ENCODE data around the gene RNF187. TPM values are rescaled to one million over a fixed set of nuclear protein-coding genes. Genes with fewer than 3 reads are reported as not detected.

RNF187 gene
- total RNA-seq, 1 donor from 2014 or later: 153 TPM

GRCh38 chr1:228544021-228544850 is 57.1 kb downstream of the RNF187 start:
- Mint-ChIP-seq H3K27ac (ENCODE audit: unreplicated experiment) (no peak overlapping the region), H3K27me3 (ENCODE audit: unreplicated experiment) (peaks cover 5% of the 10 kb centered on the region), H3K36me3 (ENCODE audit: low read depth, unreplicated experiment) (no peaks in the 10 kb centered on the region), H3K4me1 (ENCODE audit: unreplicated experiment) (no peaks in the 10 kb centered on the region), H3K9me3 (ENCODE audit: unreplicated experiment) (no peaks in the 10 kb centered on the region), H3K4me3 (ENCODE audit: unreplicated experiment) (no peak overlapping the region)
- no peak for TF ChIP-seq CTCF (IDR thresholded peaks at IDR 0.05; ENCODE audit: unreplicated experiment)
- DNase-seq (ENCODE audit: low spot score): no peak

DNA sequence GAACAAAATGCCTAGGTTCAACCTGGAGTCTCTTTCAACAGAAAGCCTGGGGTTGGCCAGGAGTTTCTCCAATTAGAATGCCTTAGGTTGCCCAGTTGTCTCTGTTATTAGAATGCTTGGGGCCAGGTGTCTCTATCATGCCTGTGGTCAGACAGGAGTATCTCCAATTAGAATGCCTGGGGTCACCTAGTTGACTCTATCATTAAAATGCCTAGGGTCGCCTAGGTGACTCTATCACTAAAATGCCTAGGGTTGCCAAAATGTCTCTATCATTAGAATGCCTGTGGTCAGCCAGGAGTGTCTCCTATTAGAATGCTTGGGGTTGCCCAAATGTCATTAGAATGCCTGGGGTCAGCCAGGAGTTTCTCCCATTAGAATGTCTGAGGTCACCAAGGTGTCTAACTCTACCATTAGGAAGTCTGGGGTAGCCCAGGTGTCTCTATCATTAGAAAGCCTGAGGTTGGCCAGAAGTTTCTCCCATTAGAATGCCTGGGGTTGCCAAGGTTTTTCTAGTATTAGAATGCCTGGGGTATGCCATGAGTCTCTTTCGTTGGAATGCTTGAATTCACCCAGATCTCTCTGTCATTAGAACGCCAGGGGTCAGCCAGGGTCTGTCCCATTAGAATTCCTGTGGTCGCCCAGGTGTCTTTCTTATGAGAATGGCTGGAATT is 57.9 kb downstream of the RNF187 start:
- Mint-ChIP-seq H3K4me1 (ENCODE audit: unreplicated experiment) (no peaks in the 10 kb centered on the region), H3K27ac (ENCODE audit: unreplicated experiment) (no peak overlapping the region), H3K27me3 (ENCODE audit: unreplicated experiment) (peaks cover 5% of the 10 kb centered on the region), H3K9me3 (ENCODE audit: unreplicated experiment) (no peaks in the 10 kb centered on the region), H3K36me3 (ENCODE audit: low read depth, unreplicated experiment) (no peaks in the 10 kb centered on the region), H3K4me3 (ENCODE audit: unreplicated experiment) (no peak overlapping the region)
- no peak for DNase-seq (ENCODE audit: low spot score)
- no peak for TF ChIP-seq CTCF (IDR thresholded peaks at IDR 0.05; ENCODE audit: unreplicated experiment)

Small RNAs within 50 kb of the gene (microRNA-seq; reads per million reads assigned to microRNA genes)
- not detected for gene MIR4666A (ENCODE audit: unreplicated experiment)

Other genes starting within 250 kb of the RNF187 start
- 39.9 TPM for gene TRIM11, start 80.5 kb upstream of the RNF187 start, total RNA-seq (ENCODE audit: unreplicated experiment)
- gene TRIM17, start 70.5 kb upstream of the RNF187 start, total RNA-seq (ENCODE audit: unreplicated experiment): 2.3 TPM
- gene RHOU, start 248.1 kb downstream of the RNF187 start, total RNA-seq (ENCODE audit: unreplicated experiment): 10.2 TPM